Stimulated activated CD4-positive, alpha-beta T cell treated with anti-CD3 and anti-CD28 coated beads, Interleukin-12 subunit alpha, Interleukin-12 subunit beta, amount 100 ng/mL, for 24 hours (primary cell): ENCODE measurements around the gene RACGAP1.
"Not testable (repeated sequence)": the region's sequence is repeated elsewhere in the genome, so short reads cannot be mapped to it uniquely, and the experiment has no call there.

Experiments
- DNase-seq, 2 experiments: peaks; one replicate each; pipeline ENCODE4 v3.0.0-alpha.2; 2020; ENCODE audit warnings: low read depth in 2 of 2

RACGAP1 gene

GRCh38 chr12:50055831-50056638 lies 30.7 kb upstream of the RACGAP1 start:
- peak; percentile 46 to 49 for DNase-seq

- no peak for DNase-seq
Observed at GRCh38 chr12:50053583-50053982, 28.3 kb upstream of the RACGAP1 start.

- DNase-seq, result no peak
Observed at GRCh38 chr12:50052964-50053363, 27.7 kb upstream of the RACGAP1 start.

- no peak for DNase-seq
Observed at GRCh38 chr12:50052544-50052943, 27.2 kb upstream of the RACGAP1 start.

- no peak for DNase-seq
Observed at GRCh38 chr12:50051101-50051806, 26.0 kb upstream of the RACGAP1 start.

GRCh38 chr12:50050410-50051098 lies 25.3 kb upstream of the RACGAP1 start:
- DNase-seq, result no peak

GRCh38 chr12:50050119-50050385 lies 24.8 kb upstream of the RACGAP1 start:
- no peak for DNase-seq

GRCh38 chr12:50049254-50050118 lies 24.2 kb upstream of the RACGAP1 start:
- no peak for DNase-seq

- no peak for DNase-seq
Observed at GRCh38 chr12:50047693-50048250, 22.5 kb upstream of the RACGAP1 start.

GRCh38 chr12:50043854-50044253 lies 18.6 kb upstream of the RACGAP1 start:
- no peak for DNase-seq

GRCh38 chr12:50043308-50043707 lies 18.0 kb upstream of the RACGAP1 start:
- DNase-seq, result no peak

GRCh38 chr12:50042693-50043092 lies 17.4 kb upstream of the RACGAP1 start:
- DNase-seq, result no peak

- no peak for DNase-seq
Observed at GRCh38 chr12:50041962-50042361, 16.7 kb upstream of the RACGAP1 start.

- no peak for DNase-seq
Observed at GRCh38 chr12:50041062-50041860, 16.0 kb upstream of the RACGAP1 start.

- no peak for DNase-seq
Observed at GRCh38 chr12:50040657-50041056, 15.4 kb upstream of the RACGAP1 start.

GRCh38 chr12:50039151-50039835 lies 14.0 kb upstream of the RACGAP1 start:
- peak; percentile 72 to 87 for DNase-seq

- no peak for DNase-seq
Observed at GRCh38 chr12:50038336-50038735, 13.0 kb upstream of the RACGAP1 start.

GRCh38 chr12:50032854-50033581 lies 7.7 kb upstream of the RACGAP1 start:
- DNase-seq, result no peak

- no peak for DNase-seq
Observed at GRCh38 chr12:50032515-50032853, 7.2 kb upstream of the RACGAP1 start.

GRCh38 chr12:50030449-50030848 lies 5.2 kb upstream of the RACGAP1 start:
- DNase-seq, result not testable (repeated sequence)
